Lung (tissue), 12 donors: ENCODE measurements around the gene SLC7A11. TPM values are rescaled to one million over a fixed set of nuclear protein-coding genes. Genes with fewer than 3 reads are reported as not detected.

ENCODE experiments used
- ATAC-seq: fragments of 200-7000 bp; cut with Tn5 transposase; one replicate; pipeline ENCODE4 v1.9.1; 2020; ENCODE audit warnings: moderate number of reproducible peaks; ENCODE audit not compliant: insufficient read depth, low FRiP score
- DNase-seq, 3 donors: peaks; one replicate each; pipeline ENCODE4 v3.0.0-alpha.2; 2013 to 2017
- H3K27ac ChIP-seq, 2 donors: one replicate each; pipeline ENCODE4 v1.5.1; 2013; ENCODE audit warnings: mild to moderate bottlenecking in 2 of 2, moderate library complexity in 2 of 2, control low read depth in 1 of 2, inconsistent platforms in 1 of 2, low read depth in 1 of 2, low read length in 1 of 2
- H3K27me3 ChIP-seq, 3 donors: one replicate each; pipeline ENCODE4 v1.5.1; 2013; ENCODE audit warnings: low read length in 2 of 3; ENCODE audit not compliant: control insufficient read depth in 3 of 3, insufficient read depth in 3 of 3
- H3K36me3 ChIP-seq, 4 donors: one replicate each; pipeline ENCODE4 v1.5.1; 2013; ENCODE audit warnings: low read length in 4 of 4, mild to moderate bottlenecking in 1 of 4, moderate library complexity in 1 of 4; ENCODE audit not compliant: control insufficient read depth in 4 of 4, insufficient read depth in 4 of 4
- H3K4me1 ChIP-seq, 5 donors: one replicate each; pipeline ENCODE4 v1.5.1; 2013; ENCODE audit warnings: low read length in 5 of 5, mild to moderate bottlenecking in 2 of 5, moderate library complexity in 1 of 5; ENCODE audit not compliant: control insufficient read depth in 5 of 5, insufficient read depth in 5 of 5
- H3K4me3 ChIP-seq: one replicate; pipeline ENCODE4 v1.5.1; 2013; ENCODE audit warnings: mild to moderate bottlenecking, control low read depth, moderate library complexity
- H3K9ac ChIP-seq, 2 donors: one replicate each; pipeline ENCODE4 v1.5.1; 2013; ENCODE audit warnings: low read length in 2 of 2, control low read depth in 1 of 2; ENCODE audit not compliant: insufficient read depth in 1 of 2
- H3K9me3 ChIP-seq, 4 donors: one replicate each; pipeline ENCODE4 v1.5.1; 2013; ENCODE audit warnings: low read length in 3 of 4, mild to moderate bottlenecking in 1 of 4, moderate library complexity in 1 of 4; ENCODE audit not compliant: control insufficient read depth in 4 of 4, insufficient read depth in 3 of 4
- WGBS, 2 donors: extraction: QIAGEN DNeasy Blood & Tissue Kit; methylation state at CpG; one replicate each; pipeline ENCODE4 v1.1.7; 2013; 5-methylcytosine and 5-hydroxymethylcytosine counted together
- polyA plus RNA-seq, 2 donors: library from polyadenylated mRNA; stranded (reverse); fragments of 200-250 nt; gene quantifications; one replicate each; pipeline ENCODE4 v1.2.1, GENCODE V29; 2013
- total RNA-seq, 2 donors: library from RNA; depleted of rRNA in 1 of 2; stranded (reverse); fragments of >200 nt in 1 of 2; gene quantifications; one replicate each; pipeline ENCODE4 v1.2.1, GENCODE V29; 2014 to 2021
- TF ChIP-seq, protein P1 (sequence below): IDR thresholded peaks from 2 replicates; pipeline ENCODE4 v1.5.1; 2012; ENCODE audit warnings: mild to moderate bottlenecking; ENCODE audit errors: control extremely low read depth, extremely low read depth
- donor health status: control.
- donor health status: control.
- donor health status: Bipolar disorder and iron deficiency.
- donor health status: healthy.
- donor health status: DM: yes; HTN: yes; CAD: no.

The SLC7A11 gene
- total and polyA plus RNA-seq, 4 donors: 2.0 to 6.7 (median 2.9) TPM

DNA sequence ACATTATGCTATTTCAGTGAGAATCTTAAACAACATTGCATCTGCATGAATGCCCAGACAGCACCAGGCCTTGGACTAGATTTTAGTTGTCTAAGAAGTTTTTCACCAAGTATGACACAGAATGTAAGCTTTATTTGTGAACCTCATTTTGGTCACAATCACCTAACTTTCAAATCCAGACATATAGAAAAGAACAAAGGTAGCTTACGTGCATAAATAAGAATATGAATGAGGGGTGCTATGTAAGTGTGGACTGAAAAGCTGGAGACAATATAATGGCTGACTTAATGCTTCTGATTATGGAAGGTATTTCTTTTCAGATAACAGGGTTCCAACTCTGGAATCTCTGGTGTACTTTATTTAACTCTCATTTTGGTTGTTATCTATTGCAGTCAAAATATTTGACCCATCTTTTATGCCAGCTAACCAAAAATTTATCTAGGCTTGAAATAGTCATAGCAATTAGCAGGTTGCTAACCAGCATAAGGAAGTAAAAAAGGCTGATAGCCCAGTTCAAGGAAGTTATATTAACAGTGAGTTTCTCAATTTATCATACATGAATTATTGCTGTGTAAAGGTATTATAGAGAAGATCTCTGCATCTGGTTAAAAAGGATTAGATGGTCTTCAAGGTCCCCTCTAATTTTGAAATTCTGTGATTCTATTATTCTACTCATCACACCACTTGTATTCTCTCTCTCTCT is 36.5 kb downstream of the SLC7A11 start:
- DNase-seq (no peak), ATAC-seq (no peak)
- 94 to 99% methylated on average over 1 of the region's 1 CpG for WGBS, 2 donors
- TF ChIP-seq, protein P1, sequence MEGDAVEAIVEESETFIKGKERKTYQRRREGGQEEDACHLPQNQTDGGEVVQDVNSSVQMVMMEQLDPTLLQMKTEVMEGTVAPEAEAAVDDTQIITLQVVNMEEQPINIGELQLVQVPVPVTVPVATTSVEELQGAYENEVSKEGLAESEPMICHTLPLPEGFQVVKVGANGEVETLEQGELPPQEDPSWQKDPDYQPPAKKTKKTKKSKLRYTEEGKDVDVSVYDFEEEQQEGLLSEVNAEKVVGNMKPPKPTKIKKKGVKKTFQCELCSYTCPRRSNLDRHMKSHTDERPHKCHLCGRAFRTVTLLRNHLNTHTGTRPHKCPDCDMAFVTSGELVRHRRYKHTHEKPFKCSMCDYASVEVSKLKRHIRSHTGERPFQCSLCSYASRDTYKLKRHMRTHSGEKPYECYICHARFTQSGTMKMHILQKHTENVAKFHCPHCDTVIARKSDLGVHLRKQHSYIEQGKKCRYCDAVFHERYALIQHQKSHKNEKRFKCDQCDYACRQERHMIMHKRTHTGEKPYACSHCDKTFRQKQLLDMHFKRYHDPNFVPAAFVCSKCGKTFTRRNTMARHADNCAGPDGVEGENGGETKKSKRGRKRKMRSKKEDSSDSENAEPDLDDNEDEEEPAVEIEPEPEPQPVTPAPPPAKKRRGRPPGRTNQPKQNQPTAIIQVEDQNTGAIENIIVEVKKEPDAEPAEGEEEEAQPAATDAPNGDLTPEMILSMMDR: no peak
- H3K36me3 ChIP-seq: no peaks in the 10 kb centered on the region
- no peak overlapping the region for H3K4me3 ChIP-seq
- no peaks in the 10 kb centered on the region for H3K9me3 ChIP-seq
- no peaks in the 10 kb centered on the region for H3K4me1 ChIP-seq
- no peak overlapping the region for H3K9ac ChIP-seq
- no peak overlapping the region for H3K27ac ChIP-seq
- H3K27me3 ChIP-seq: no peaks in the 10 kb centered on the region

DNA sequence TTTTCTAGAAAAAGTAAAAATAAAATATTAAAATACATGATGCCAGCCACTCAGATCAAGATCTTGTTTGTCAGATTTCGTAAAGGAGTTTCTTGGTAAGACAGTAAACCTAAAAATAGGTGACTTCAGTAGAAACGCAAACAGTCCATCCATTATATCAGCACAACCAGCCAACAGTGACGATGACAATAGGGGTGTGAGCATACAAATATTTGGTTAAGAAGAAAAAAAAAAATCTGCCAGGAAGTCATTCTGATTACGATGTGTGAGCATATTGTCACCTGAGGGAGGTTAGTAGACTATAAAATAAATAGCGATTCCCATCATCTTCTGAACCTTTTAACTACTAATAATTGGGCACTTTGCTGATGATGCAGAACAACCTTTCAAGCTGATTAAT is 37.6 kb downstream of the SLC7A11 start:
- no peaks in the 10 kb centered on the region for H3K9me3 ChIP-seq
- H3K36me3 ChIP-seq: no peaks in the 10 kb centered on the region
- H3K27ac ChIP-seq: no peak overlapping the region
- TF ChIP-seq, protein P1: no peak
- H3K9ac ChIP-seq: no peak overlapping the region
- DNase-seq (no peak), ATAC-seq (no peak)
- H3K4me1 ChIP-seq: peaks cover 0 to 3% (median 0%) of the 10 kb centered on the region in 5 donors
- H3K27me3 ChIP-seq: no peaks in the 10 kb centered on the region
- H3K4me3 ChIP-seq: no peak overlapping the region
- 78 to 90% methylated on average over 5 of the region's 5 CpGs for WGBS, 2 donors

DNA sequence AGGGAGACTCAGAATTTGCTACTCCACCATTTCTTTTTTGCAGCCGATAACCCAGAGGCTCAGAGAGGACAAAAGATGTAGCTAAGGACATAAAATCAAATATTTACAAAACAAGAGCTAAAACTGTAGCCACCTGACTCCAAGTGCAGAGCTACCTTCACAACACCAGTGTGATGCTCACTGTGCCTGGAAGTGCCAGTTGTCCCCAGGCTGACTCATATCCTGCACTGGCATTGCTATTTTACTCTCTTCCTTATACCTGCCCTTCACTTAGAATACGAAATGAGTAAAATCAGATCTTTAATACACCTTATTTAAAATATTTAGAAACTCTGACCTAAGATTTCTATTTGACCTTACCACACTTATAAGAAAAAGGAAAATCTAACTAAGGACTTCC is 39.5 kb downstream of the SLC7A11 start:
- no peaks in the 10 kb centered on the region for H3K27me3 ChIP-seq
- H3K27ac ChIP-seq: no peak overlapping the region
- TF ChIP-seq, protein P1: no peak
- H3K4me3 ChIP-seq: no peak overlapping the region
- H3K9me3 ChIP-seq: no peaks in the 10 kb centered on the region
- 90 to 94% methylated on average over 2 of the region's 2 CpGs for WGBS, 2 donors
- H3K9ac ChIP-seq: no peak overlapping the region
- ATAC-seq (no peak), DNase-seq (no peak)
- peaks cover 0 to 4% (median 0%) of the 10 kb centered on the region in 5 donors for H3K4me1 ChIP-seq
- no peaks in the 10 kb centered on the region for H3K36me3 ChIP-seq

DNA sequence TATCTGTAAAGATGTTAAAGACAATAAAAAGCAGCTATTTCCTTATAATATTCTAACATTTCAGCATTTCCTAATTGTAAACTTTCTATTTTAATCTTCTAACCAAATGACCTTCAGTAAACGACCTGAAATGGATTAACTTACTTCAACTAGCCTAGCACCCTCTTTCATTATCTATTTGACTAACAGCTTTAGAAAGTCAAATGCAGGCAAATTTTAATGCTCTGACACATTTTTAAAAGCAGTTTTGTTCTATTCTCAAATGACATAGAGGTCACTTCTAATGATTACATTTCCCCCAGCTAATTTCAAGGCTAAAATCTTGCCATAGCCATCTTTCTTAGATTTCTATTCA is 41.9 kb downstream of the SLC7A11 start:
- 39 to 68% methylated on average over 1 of the region's 1 CpG for WGBS, 2 donors

More for the DNA sequence above, 41.9 kb downstream of the SLC7A11 start:
- no peak overlapping the region for H3K4me3 ChIP-seq
- no peaks in the 10 kb centered on the region for H3K27me3 ChIP-seq
- H3K9me3 ChIP-seq: no peaks in the 10 kb centered on the region
- H3K9ac ChIP-seq: no peak overlapping the region
- peaks cover 0 to 4% (median 0%) of the 10 kb centered on the region in 5 donors for H3K4me1 ChIP-seq
- ATAC-seq (no peak), DNase-seq (no peak)
- no peaks in the 10 kb centered on the region for H3K36me3 ChIP-seq
- TF ChIP-seq, protein P1: no peak
- H3K27ac ChIP-seq: no peak overlapping the region
